ENCODE data around the gene SCP2.

DNA sequence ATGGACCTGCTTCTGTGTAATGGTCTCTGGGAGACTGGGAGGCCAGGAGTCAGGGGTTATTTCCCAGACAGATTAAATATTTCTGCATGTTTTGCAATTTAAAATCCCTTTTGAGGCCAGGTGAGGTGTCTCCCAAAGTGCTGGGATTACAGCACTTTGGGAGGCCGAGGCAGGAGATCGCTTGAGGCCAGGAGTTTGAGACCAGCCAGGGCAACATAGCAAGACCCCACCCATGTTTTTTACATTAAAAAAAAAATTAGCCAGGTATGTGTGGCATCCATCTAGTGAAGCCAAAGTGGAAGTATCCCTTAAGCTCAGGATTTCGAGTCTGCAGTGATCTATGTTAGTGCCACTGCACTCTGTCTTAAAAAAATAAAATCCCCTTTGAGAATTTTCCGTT lies 39.6 kb upstream of the SCP2 start:
- TF ChIP-seq, protein P1, sequence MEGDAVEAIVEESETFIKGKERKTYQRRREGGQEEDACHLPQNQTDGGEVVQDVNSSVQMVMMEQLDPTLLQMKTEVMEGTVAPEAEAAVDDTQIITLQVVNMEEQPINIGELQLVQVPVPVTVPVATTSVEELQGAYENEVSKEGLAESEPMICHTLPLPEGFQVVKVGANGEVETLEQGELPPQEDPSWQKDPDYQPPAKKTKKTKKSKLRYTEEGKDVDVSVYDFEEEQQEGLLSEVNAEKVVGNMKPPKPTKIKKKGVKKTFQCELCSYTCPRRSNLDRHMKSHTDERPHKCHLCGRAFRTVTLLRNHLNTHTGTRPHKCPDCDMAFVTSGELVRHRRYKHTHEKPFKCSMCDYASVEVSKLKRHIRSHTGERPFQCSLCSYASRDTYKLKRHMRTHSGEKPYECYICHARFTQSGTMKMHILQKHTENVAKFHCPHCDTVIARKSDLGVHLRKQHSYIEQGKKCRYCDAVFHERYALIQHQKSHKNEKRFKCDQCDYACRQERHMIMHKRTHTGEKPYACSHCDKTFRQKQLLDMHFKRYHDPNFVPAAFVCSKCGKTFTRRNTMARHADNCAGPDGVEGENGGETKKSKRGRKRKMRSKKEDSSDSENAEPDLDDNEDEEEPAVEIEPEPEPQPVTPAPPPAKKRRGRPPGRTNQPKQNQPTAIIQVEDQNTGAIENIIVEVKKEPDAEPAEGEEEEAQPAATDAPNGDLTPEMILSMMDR (IDR thresholded peaks at IDR 0.05), result no peak
- TF ChIP-seq POLR2AphosphoS5 (IDR thresholded peaks at IDR 0.05), result no peak
- no peak for TF ChIP-seq POLR2A (IDR thresholded peaks at IDR 0.05)
